ENCODE measurements around the gene MRPL53. TPM values are rescaled to one million over a fixed set of nuclear protein-coding genes. Genes with fewer than 3 reads are reported as not detected.
"Not testable (repeated sequence)": the region's sequence is repeated elsewhere in the genome, so short reads cannot be mapped to it uniquely, and the experiment has no call there.

The MRPL53 gene
- polyA plus RNA-seq, 1 donor from 2014 or later = 144 TPM

- H3K36me3 Mint-ChIP-seq = peaks cover 6% of the 10 kb centered on the region
- peak overlapping the region in 1 of 3 donors; percentile 26 for H3K27ac Mint-ChIP-seq
- H3K4me1 Mint-ChIP-seq = peaks cover 7 to 25% (median 11%) of the 10 kb centered on the region in 3 donors
- H3K4me3 Mint-ChIP-seq = peak overlapping the region in 1 of 4 donors; percentile 57
- no peaks in the 10 kb centered on the region for H3K9me3 Mint-ChIP-seq
- no peaks in the 10 kb centered on the region for H3K27me3 Mint-ChIP-seq
Measured at GRCh38 chr2:74474899-74475298, 2.4 kb upstream of the MRPL53 start.

- H3K4me3 Mint-ChIP-seq = peak overlapping the region in 1 of 4 donors; percentile 57
- peaks cover 9 to 25% (median 10%) of the 10 kb centered on the region in 3 donors for H3K4me1 Mint-ChIP-seq
- H3K27ac Mint-ChIP-seq = peak overlapping the region in 1 of 3 donors; percentile 26
- H3K27me3 Mint-ChIP-seq = no peaks in the 10 kb centered on the region
- peaks cover 6% of the 10 kb centered on the region for H3K36me3 Mint-ChIP-seq
- no peaks in the 10 kb centered on the region for H3K9me3 Mint-ChIP-seq
Measured at GRCh38 chr2:74474481-74474880, 2.0 kb upstream of the MRPL53 start.

GRCh38 chr2:74472945-74473258 lies 422 bp upstream of the MRPL53 start:
- Mint-ChIP-seq H3K4me1 (peaks cover 9 to 21% (median 10%) of the 10 kb centered on the region in 3 donors), H3K9me3 (no peaks in the 10 kb centered on the region), H3K4me3 (peak overlapping the region; percentile 91 to 97 (median 93)), H3K27ac (peak overlapping the region; percentile 97 to 99 (median 98)), H3K36me3 (peaks cover 4% of the 10 kb centered on the region), H3K27me3 (no peaks in the 10 kb centered on the region)

GRCh38 chr2:74471332-74472065 lies 981 bp downstream of the MRPL53 start:
- H3K4me3 Mint-ChIP-seq = peak overlapping the region; percentile 91 to 97 (median 93)
- peaks cover 2% of the 10 kb centered on the region for H3K36me3 Mint-ChIP-seq
- no peaks in the 10 kb centered on the region for H3K9me3 Mint-ChIP-seq
- H3K27ac Mint-ChIP-seq = peak overlapping the region; percentile 97 to 99 (median 98)
- no peaks in the 10 kb centered on the region for H3K27me3 Mint-ChIP-seq
- H3K4me1 Mint-ChIP-seq = peaks cover 9 to 21% (median 10%) of the 10 kb centered on the region in 3 donors

GRCh38 chr2:74470742-74471141 lies 1.7 kb downstream of the MRPL53 start:
- not testable (repeated sequence) for H3K27me3 Mint-ChIP-seq, H3K36me3 Mint-ChIP-seq
- peak overlapping the region; percentile 30 to 87 (median 72) for H3K4me3 Mint-ChIP-seq

GRCh38 chr2:74464406-74464805 lies 8.1 kb downstream of the MRPL53 start:
- H3K4me3 Mint-ChIP-seq = peak overlapping the region; percentile 95 to 99 (median 99)
- H3K4me1 Mint-ChIP-seq = peaks cover 5 to 18% (median 12%) of the 10 kb centered on the region in 3 donors
- H3K9me3 Mint-ChIP-seq = no peaks in the 10 kb centered on the region
- no peaks in the 10 kb centered on the region for H3K27me3 Mint-ChIP-seq
- peak overlapping the region in 1 of 3 donors; percentile 92 for H3K27ac Mint-ChIP-seq
- H3K36me3 Mint-ChIP-seq = no peaks in the 10 kb centered on the region

More at GRCh38 chr2:74470742-74471141, 1.7 kb downstream of the MRPL53 start:
- H3K9me3 Mint-ChIP-seq = not testable (repeated sequence)
- H3K27ac Mint-ChIP-seq = peak overlapping the region; percentile 67 to 96 (median 89)
- peaks cover 12 to 21% (median 13%) of the 10 kb centered on the region in 3 donors for H3K4me1 Mint-ChIP-seq

GRCh38 chr2:74462786-74463105 lies 9.7 kb downstream of the MRPL53 start:
- H3K9me3 Mint-ChIP-seq = no peaks in the 10 kb centered on the region
- H3K27ac Mint-ChIP-seq = peak overlapping the region in 1 of 3 donors; percentile 71
- H3K36me3 Mint-ChIP-seq = no peaks in the 10 kb centered on the region
- H3K27me3 Mint-ChIP-seq = no peaks in the 10 kb centered on the region
- H3K4me3 Mint-ChIP-seq = peak overlapping the region in 3 of 4 donors; percentile 34 to 90 (median 39)
- H3K4me1 Mint-ChIP-seq = peaks cover 11 to 23% (median 20%) of the 10 kb centered on the region in 3 donors

- H3K27me3 Mint-ChIP-seq = no peaks in the 10 kb centered on the region
- peak overlapping the region in 1 of 4 donors; percentile 90 for H3K4me3 Mint-ChIP-seq
- no peaks in the 10 kb centered on the region for H3K36me3 Mint-ChIP-seq
- H3K9me3 Mint-ChIP-seq = no peaks in the 10 kb centered on the region
- H3K4me1 Mint-ChIP-seq = peaks cover 12 to 24% (median 20%) of the 10 kb centered on the region in 3 donors
- peak overlapping the region in 1 of 3 donors; percentile 5 for H3K27ac Mint-ChIP-seq
Measured at GRCh38 chr2:74462054-74462785, 10.3 kb downstream of the MRPL53 start.

- peak overlapping the region in 2 of 4 donors; percentile 46 to 90 for H3K4me3 Mint-ChIP-seq
- no peaks in the 10 kb centered on the region for H3K9me3 Mint-ChIP-seq
- peaks cover 19 to 32% (median 28%) of the 10 kb centered on the region in 3 donors for H3K4me1 Mint-ChIP-seq
- no peaks in the 10 kb centered on the region for H3K27me3 Mint-ChIP-seq
- no peaks in the 10 kb centered on the region for H3K36me3 Mint-ChIP-seq
- H3K27ac Mint-ChIP-seq = peak overlapping the region in 1 of 3 donors; percentile 5
Measured at GRCh38 chr2:74461187-74462053, 11.1 kb downstream of the MRPL53 start.

GRCh38 chr2:74460187-74460586 lies 12.3 kb downstream of the MRPL53 start:
- Mint-ChIP-seq H3K27ac (peak overlapping the region in 1 of 3 donors; percentile 92), H3K4me1 (peaks cover 25 to 36% (median 31%) of the 10 kb centered on the region in 3 donors), H3K4me3 (peak overlapping the region in 3 of 4 donors; percentile 57 to 90 (median 66))
- H3K36me3 Mint-ChIP-seq, H3K9me3 Mint-ChIP-seq, H3K27me3 Mint-ChIP-seq: not testable (repeated sequence)

GRCh38 chr2:74459503-74460118 lies 12.9 kb downstream of the MRPL53 start:
- H3K27me3 Mint-ChIP-seq, H3K36me3 Mint-ChIP-seq, H3K9me3 Mint-ChIP-seq: not testable (repeated sequence)
- Mint-ChIP-seq H3K4me3 (peak overlapping the region; percentile 90 to 96 (median 96)), H3K4me1 (peaks cover 31 to 42% (median 36%) of the 10 kb centered on the region in 3 donors), H3K27ac (peak overlapping the region in 2 of 3 donors; percentile 33 to 92)

GRCh38 chr2:74458938-74459363 lies 13.5 kb downstream of the MRPL53 start:
- no peaks in the 10 kb centered on the region for H3K9me3 Mint-ChIP-seq
- H3K27me3 Mint-ChIP-seq = no peaks in the 10 kb centered on the region
- H3K27ac Mint-ChIP-seq = peak overlapping the region; percentile 92 to 100 (median 100)
- H3K4me1 Mint-ChIP-seq = peaks cover 35 to 42% (median 40%) of the 10 kb centered on the region in 3 donors
- peak overlapping the region; percentile 90 to 96 (median 96) for H3K4me3 Mint-ChIP-seq
- peaks cover 4% of the 10 kb centered on the region for H3K36me3 Mint-ChIP-seq

- no peaks in the 10 kb centered on the region for H3K27me3 Mint-ChIP-seq
- H3K36me3 Mint-ChIP-seq = peaks cover 4% of the 10 kb centered on the region
- H3K9me3 Mint-ChIP-seq = no peaks in the 10 kb centered on the region
- peak within 1 kb of the TSS; percentile 92 to 100 (median 100) for H3K27ac Mint-ChIP-seq
- H3K4me3 Mint-ChIP-seq = peak within 1 kb of the TSS; percentile 90 to 96 (median 96)
- H3K4me1 Mint-ChIP-seq = peaks cover 34 to 41% (median 39%) of the 10 kb centered on the region in 3 donors
Measured at GRCh38 chr2:74458132-74458937, 14.1 kb downstream of the MRPL53 start, which contains the start of gene WBP1. Gene WBP1 (plus strand): TSS chr2:74458438. CDS start chr2:74458603, 165 bp downstream.

Data from IgD-negative memory B cell (primary cell).